HL-60 (cell line): Measurements from ENCODE around the gene ERMP1.

ENCODE experiments used
- DNase-seq, 2 experiments: peaks; one replicate each; pipeline ENCODE4 v3.0.0-alpha.2; 2010 to 2020; ENCODE audit warnings: low read depth in 1 of 2, low spot score in 1 of 2
- H3K27ac ChIP-seq: fragments of 250-450 bp; sonication (Bioruptor Pico); replicated peaks from 2 replicates; pipeline ENCODE4 v1.5.1; 2020; ENCODE audit warnings: mild to moderate bottlenecking, moderate library complexity
- H3K27me3 ChIP-seq: fragments of 250-450 bp; sonication (Bioruptor Pico); 2 replicates; pipeline ENCODE4 v1.5.1; 2021; ENCODE audit warnings: mild to moderate bottlenecking, moderate library complexity; ENCODE audit not compliant: insufficient read depth, poor library complexity, severe bottlenecking
- H3K4me3 ChIP-seq: replicated peaks from 2 replicates; pipeline ENCODE4 v1.5.1; 2011; ENCODE audit warnings: mild to moderate bottlenecking, control low read depth, low read length; ENCODE audit not compliant: insufficient read depth
- CTCF ChIP-seq: IDR thresholded peaks from one replicate; pipeline ENCODE4 v1.5.1; 2011; ENCODE audit warnings: low read length, control low read depth, inconsistent platforms; ENCODE audit not compliant: insufficient read depth
- GABPA ChIP-seq: IDR thresholded peaks from 2 replicates; pipeline ENCODE4 v1.6.1; 2012; ENCODE audit warnings: low read depth
- POLR2AphosphoS5 ChIP-seq: IDR thresholded peaks from 2 replicates; pipeline ENCODE4 v1.6.1; 2012; ENCODE audit warnings: low read depth
- REST ChIP-seq: IDR thresholded peaks from 2 replicates; pipeline ENCODE4 v1.6.1; 2012; ENCODE audit warnings: low read depth; ENCODE audit not compliant: insufficient replicate concordance
- SPI1 ChIP-seq: IDR thresholded peaks from 2 replicates; pipeline ENCODE4 v1.6.1; 2012; ENCODE audit warnings: low read depth, mild to moderate bottlenecking, borderline replicate concordance

Gene ERMP1

GRCh38 chr9:5825895-5826622 lies 6.9 kb downstream of the ERMP1 start:
- TF ChIP-seq REST (no peak), SPI1 (no peak), GABPA (no peak), POLR2AphosphoS5 (no peak), CTCF (no peak)
- H3K4me3 ChIP-seq = no peak overlapping the region
- H3K27ac ChIP-seq = no peak overlapping the region
- no peak for DNase-seq
- no peaks in the 10 kb centered on the region for H3K27me3 ChIP-seq

- no peak for DNase-seq
- H3K27me3 ChIP-seq = no peaks in the 10 kb centered on the region
- TF ChIP-seq POLR2AphosphoS5 (no peak), REST (no peak)
- no peak overlapping the region for H3K27ac ChIP-seq
- no peak overlapping the region for H3K4me3 ChIP-seq
Measured at GRCh38 chr9:5825223-5825622, 7.7 kb downstream of the ERMP1 start.

GRCh38 chr9:5820425-5820824 lies 12.5 kb downstream of the ERMP1 start:
- Histone ChIP-seq H3K27ac (no peak overlapping the region), H3K27me3 (no peaks in the 10 kb centered on the region), H3K4me3 (no peak overlapping the region)
- TF ChIP-seq GABPA (no peak), POLR2AphosphoS5 (no peak), SPI1 (no peak), CTCF (no peak), REST (no peak)
- DNase-seq = no peak
